H1 (cell line): Measurements from ENCODE around the gene ABHD2. TPM values are rescaled to one million over a fixed set of nuclear protein-coding genes. Genes with fewer than 3 reads are reported as not detected.

Source experiments
- CTCF ChIA-PET: fragments of 300-600 bp; sonication (Branson Sonifier 250); formaldehyde crosslinking; loops from one replicate; lab custom pipeline; 2021; ENCODE audit not compliant: partially characterized antibody; lab: Charles Lee
- POLR2A ChIA-PET: fragments of 300-600 bp; sonication (Branson Sonifier 250); formaldehyde crosslinking; loops from one replicate; lab custom pipeline; 2021; ENCODE audit warnings: inconsistent platforms; ENCODE audit not compliant: partially characterized antibody; lab: Charles Lee
- DNase-seq, 2 experiments: peaks; one replicate each; pipeline versions ENCODE4 v3.0.0 to v3.0.0-alpha.2; 2010 to 2022; ENCODE audit warnings: low spot score in 2 of 2, low read depth in 1 of 2, mixed read lengths in 1 of 2
- FAIRE-seq: peaks from 2 replicates; lab custom pipeline; 2011; peaks lifted over from hg19 to GRCh38; lab: Jason Lieb, UNC
- H2AFZ ChIP-seq: 2 replicates; pipeline ENCODE4 v1.8.1; 2012; ENCODE audit warnings: low read length, inconsistent platforms
- H2AK5ac ChIP-seq: 2 replicates; pipeline ENCODE4 v1.6.1; 2013; ENCODE audit warnings: low read depth, low read length
- H2BK120ac ChIP-seq: replicated peaks from 2 replicates; pipeline ENCODE3; 2013; ENCODE audit warnings: low read depth, low read length, inconsistent platforms
- H2BK12ac ChIP-seq: 2 replicates; pipeline ENCODE4 v1.6.1; 2013; ENCODE audit warnings: low read depth, low read length
- H2BK15ac ChIP-seq: 2 replicates; pipeline ENCODE4 v1.6.1; 2013; ENCODE audit warnings: low read length
- H2BK20ac ChIP-seq: 2 replicates; pipeline ENCODE4 v1.6.1; 2013; ENCODE audit warnings: low read length
- H2BK5ac ChIP-seq: 2 replicates; pipeline ENCODE4 v1.6.1; 2013; ENCODE audit warnings: low read depth, low read length
- H3K14ac ChIP-seq: 2 replicates; pipeline ENCODE4 v1.6.1; 2013; ENCODE audit warnings: inconsistent platforms; ENCODE audit not compliant: insufficient read length
- H3K18ac ChIP-seq: 2 replicates; pipeline ENCODE4 v1.6.1; 2013; ENCODE audit warnings: low read length; ENCODE audit errors: extremely low read depth
- H3K23ac ChIP-seq: 2 replicates; pipeline ENCODE4 v1.6.1; 2013; ENCODE audit warnings: inconsistent platforms; ENCODE audit not compliant: insufficient read length
- H3K23me2 ChIP-seq: 2 replicates; pipeline ENCODE4 v1.6.1; 2013; ENCODE audit warnings: low read depth, low read length
- H3K27ac ChIP-seq: 2 replicates; pipeline ENCODE4 v1.6.1; 2011; ENCODE audit warnings: low read depth, low read length, inconsistent platforms
- H3K27me3 ChIP-seq, 4 experiments: replicated peaks in 1 of 4; 1 replicate in 1 of 4; 2 replicates in 3 of 4; pipeline versions ENCODE4 v1.6.1 to v1.8.1; 2011 to 2013; ENCODE audit warnings: low read length in 3 of 4, mild to moderate bottlenecking in 3 of 4, inconsistent platforms in 2 of 4, mixed read lengths in 2 of 4, moderate library complexity in 1 of 4; ENCODE audit not compliant: control insufficient read depth in 3 of 4, insufficient read depth in 3 of 4; ENCODE audit errors: extremely low read depth in 1 of 4
- H3K36me3 ChIP-seq, 4 experiments: 2 replicates each; pipeline versions ENCODE4 v1.6.1 to v1.8.1; 2011 to 2013; ENCODE audit warnings: mild to moderate bottlenecking in 4 of 4, low read length in 3 of 4, moderate library complexity in 2 of 4, control low read depth in 1 of 4, inconsistent platforms in 1 of 4; ENCODE audit not compliant: insufficient read depth in 4 of 4, control insufficient read depth in 2 of 4
- H3K4ac ChIP-seq: replicated peaks from 2 replicates; pipeline ENCODE3; 2013; ENCODE audit warnings: low read length, low read depth, mixed read lengths, inconsistent platforms; ENCODE audit not compliant: insufficient read length
- H3K4me1 ChIP-seq, 4 experiments: replicated peaks in 1 of 4; 1 replicate in 1 of 4; 2 replicates in 3 of 4; pipeline versions ENCODE4 v1.6.1 to v1.8.1; 2011 to 2013; ENCODE audit warnings: low read length in 3 of 4, inconsistent platforms in 2 of 4, mixed read lengths in 1 of 4; ENCODE audit not compliant: insufficient read depth in 4 of 4, control insufficient read depth in 3 of 4
- H3K4me2 ChIP-seq, 2 experiments: 2 replicates each; pipeline versions ENCODE4 v1.6.1 to v1.8.1; 2011 to 2013; ENCODE audit warnings: low read depth in 2 of 2, low read length in 2 of 2, control low read depth in 1 of 2, inconsistent platforms in 1 of 2, mild to moderate bottlenecking in 1 of 2; ENCODE audit not compliant: insufficient read depth in 1 of 2
- H3K4me3 ChIP-seq, 4 experiments: fragments of 200-600, 300-600 bp in 1 of 4; sonication (generic), shearing (Covaris generic), sonication (Bioruptor Twin) in 1 of 4; 2 replicates each; pipeline versions ENCODE4 v1.5.1 to v1.8.1; 2011 to 2016; ENCODE audit warnings: low read length in 4 of 4, low read depth in 3 of 4, control low read depth in 2 of 4, inconsistent platforms in 2 of 4, mild to moderate bottlenecking in 2 of 4, mixed read lengths in 1 of 4, moderate library complexity in 1 of 4; ENCODE audit not compliant: insufficient read depth in 2 of 4; ENCODE audit errors: extremely low read depth in 1 of 4
- H3K56ac ChIP-seq: replicated peaks from 2 replicates; pipeline ENCODE3; 2013; ENCODE audit warnings: low read depth, mild to moderate bottlenecking, mixed read lengths, low read length, inconsistent platforms; ENCODE audit not compliant: insufficient read length
- H3K79me1 ChIP-seq: 2 replicates; pipeline ENCODE4 v1.6.1; 2013; ENCODE audit warnings: low read depth, low read length, control low read depth
- H3K79me2 ChIP-seq, 2 experiments: 2 replicates each; pipeline versions ENCODE4 v1.6.1 to v1.8.1; 2012 to 2013; ENCODE audit warnings: low read length in 2 of 2, mild to moderate bottlenecking in 2 of 2, inconsistent platforms in 1 of 2; ENCODE audit not compliant: insufficient read depth in 2 of 2, control insufficient read depth in 1 of 2
- H3K9ac ChIP-seq, 4 experiments: replicated peaks in 1 of 4; 1 replicate in 1 of 4; 2 replicates in 3 of 4; pipeline versions ENCODE4 v1.6.1 to v1.8.1; 2011 to 2013; ENCODE audit warnings: low read depth in 3 of 4, low read length in 3 of 4, control low read depth in 2 of 4, mild to moderate bottlenecking in 2 of 4, moderate library complexity in 2 of 4, inconsistent platforms in 1 of 4; ENCODE audit errors: extremely low read depth in 1 of 4
- H3K9me3 ChIP-seq, 2 experiments: 2 replicates each; pipeline versions ENCODE4 v1.6.1 to v1.8.1; 2012 to 2013; ENCODE audit warnings: mild to moderate bottlenecking in 2 of 2, moderate library complexity in 2 of 2, control low read depth in 1 of 2, inconsistent platforms in 1 of 2, low read depth in 1 of 2, low read length in 1 of 2, mixed read lengths in 1 of 2; ENCODE audit not compliant: insufficient read depth in 2 of 2
- H4K20me1 ChIP-seq, 2 experiments: replicated peaks in 1 of 2; 2 replicates each; pipeline versions ENCODE3 to v1.8.1; 2011 to 2013; ENCODE audit warnings: inconsistent platforms in 2 of 2, low read length in 2 of 2, mild to moderate bottlenecking in 1 of 2; ENCODE audit not compliant: insufficient read depth in 2 of 2, control insufficient read depth in 1 of 2
- H4K5ac ChIP-seq: 2 replicates; pipeline ENCODE4 v1.6.1; 2013; ENCODE audit warnings: low read length, low read depth, mixed read lengths, inconsistent platforms; ENCODE audit not compliant: insufficient read length
- H4K8ac ChIP-seq: 2 replicates; pipeline ENCODE4 v1.8.0; 2013; ENCODE audit warnings: mild to moderate bottlenecking, moderate library complexity, low read length, inconsistent platforms; ENCODE audit not compliant: insufficient read depth; ENCODE audit errors: extremely low read depth
- H4K91ac ChIP-seq: replicated peaks from 2 replicates; pipeline ENCODE3; 2013; ENCODE audit warnings: low read length, mixed read lengths, inconsistent platforms; ENCODE audit not compliant: insufficient read length
- CBX8 ChIP-seq: fragments of 300-800, 300-1000 bp; sonication (generic); IDR thresholded peaks from 2 replicates; pipeline ENCODE4 v1.7.1; 2016; ENCODE audit warnings: low read depth, low read length, borderline replicate concordance
- CREB1 ChIP-seq: IDR thresholded peaks from 2 replicates; pipeline ENCODE4 v1.6.1; 2012; ENCODE audit warnings: inconsistent platforms
- EP300 ChIP-seq, 2 experiments: IDR thresholded peaks; 1 replicate in 1 of 2; 2 replicates in 1 of 2; pipeline ENCODE4 v1.6.1; 2011 to 2012; ENCODE audit warnings: low read depth in 2 of 2, low read length in 2 of 2, mild to moderate bottlenecking in 2 of 2, borderline replicate concordance in 1 of 2, inconsistent platforms in 1 of 2, moderate library complexity in 1 of 2
- EZH2 ChIP-seq: fragments of 200-600 bp; sonication (generic); IDR thresholded peaks from 2 replicates; pipeline ENCODE4 v1.7.1; 2012; ENCODE audit warnings: low read depth, mild to moderate bottlenecking, moderate library complexity, low read length, inconsistent platforms; ENCODE audit not compliant: severe bottlenecking
- JUN ChIP-seq: IDR thresholded peaks from 2 replicates; pipeline ENCODE4 v1.6.1; 2011; ENCODE audit warnings: low read depth, mild to moderate bottlenecking, improper control_type of control experiment, low read length
- PHF8 ChIP-seq: fragments of 200-600 bp; sonication (generic); conservative IDR thresholded peaks from 2 replicates; pipeline ENCODE4 v1.7.1; 2012; ENCODE audit warnings: low read depth, mild to moderate bottlenecking, inconsistent platforms, low read length, moderate library complexity
- WGBS, 2 experiments: shearing (Covaris generic) in 1 of 2; methylation state at CpG; one replicate each; pipeline versions ENCODE4 v1.1.6 to v1.1.7; 2013 to 2015; ENCODE audit warnings: low lambda C conversion rate in 2 of 2, mixed read lengths in 2 of 2, inconsistent platforms in 1 of 2, low coverage in 1 of 2, missing lambda C conversion rate in 1 of 2; ENCODE audit not compliant: insufficient replicate concordance in 2 of 2, insufficient coverage in 1 of 2, insufficient read length in 1 of 2; ENCODE audit errors: extremely low coverage in 1 of 2, missing lambda C conversion rate in 1 of 2; 5-methylcytosine and 5-hydroxymethylcytosine counted together
- polyA plus RNA-seq, 7 experiments: library from polyadenylated mRNA; depleted of rRNA in 3 of 7; stranded (reverse) in 5 of 7; unstranded in 2 of 7; fragments of >200 nt in 5 of 7; fragments of 200-250 nt in 2 of 7; gene quantifications; 1 replicate in 5 of 7; 2 replicates in 1 of 7; 4 replicates in 1 of 7; pipeline versions ENCODE4 v1.2.1 to v1.2.3, GENCODE V29; 2011 to 2013; ENCODE audit warnings: missing spikeins in 2 of 7, mixed read lengths in 2 of 7
- total RNA-seq: library from RNA; stranded (reverse); fragmentation: NEBNext Ultra II Directional; extraction: Animal tissue kit (Norgen Biotek cat#: 25700); gene quantifications from 2 replicates; pipeline ENCODE4 v1.2.1, GENCODE V29; 2021

Gene ABHD2
- total and polyA plus RNA-seq, 2 of the 8 experiments (the other 6 are each of a cell fraction or from before 2014, with no cell fraction given) = 9.1 to 23.7 TPM

DNA sequence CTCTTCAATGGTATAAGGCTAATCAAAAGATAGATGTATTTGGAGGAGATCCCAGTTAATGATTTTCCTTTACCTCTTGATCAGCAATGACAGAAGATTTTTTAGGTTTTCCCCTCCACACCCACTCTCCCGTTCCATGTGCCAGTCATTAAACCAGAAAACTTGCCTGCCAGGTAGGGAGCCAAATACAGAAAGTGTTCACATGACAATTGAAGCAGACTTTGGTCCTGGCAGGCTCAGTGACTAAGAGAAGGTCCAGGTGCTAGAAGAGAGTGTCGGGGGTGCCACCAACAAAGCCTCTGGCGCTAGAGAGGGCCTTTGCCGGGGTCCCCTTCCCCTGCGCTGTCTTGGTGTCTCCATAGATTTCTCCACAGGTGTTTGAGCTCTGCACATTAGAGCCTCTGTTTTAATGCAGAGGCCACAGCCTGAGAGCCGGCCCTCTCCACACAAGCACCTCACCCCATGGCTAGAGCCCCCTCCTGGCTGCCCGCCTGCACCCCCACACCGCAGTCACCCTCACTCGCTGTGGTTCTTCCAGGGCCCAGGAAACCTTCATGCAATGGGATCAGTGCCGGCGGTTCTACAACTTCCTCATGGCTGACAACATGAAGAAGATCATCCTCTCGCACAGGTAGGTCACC, 96.8 kb downstream of the ABHD2 start:
- Histone ChIP-seq H2BK20ac (no peak overlapping the region), H3K23me2 (no peaks in the 10 kb centered on the region), H2BK12ac (no peak overlapping the region), H4K5ac (no peak overlapping the region), H3K4me2 (no peak overlapping the region), H2BK5ac (no peak overlapping the region), H4K91ac (no peak overlapping the region), H2AFZ (no peak overlapping the region), H3K18ac (no peak overlapping the region), H2BK120ac (no peak overlapping the region), H3K36me3 (peaks cover 0 to 2% (median 1%) of the 10 kb centered on the region in 4 experiments; a peak in 1 of 8 replicates), H3K9ac (no peak overlapping the region), H3K27me3 (no peaks in the 10 kb centered on the region), H3K23ac (no peak overlapping the region), H3K4me3 (no peak overlapping the region), H2AK5ac (no peak overlapping the region), H3K27ac (no peak overlapping the region), H3K14ac (no peak overlapping the region), H4K8ac (no peak overlapping the region), H2BK15ac (no peak overlapping the region), H4K20me1 (no peaks in the 10 kb centered on the region), H3K56ac (no peak overlapping the region), H3K79me1 (no peaks in the 10 kb centered on the region; the same call in 1 of the 2 replicates), H3K4ac (no peak overlapping the region), H3K79me2 (no peaks in the 10 kb centered on the region), H3K9me3 (no peaks in the 10 kb centered on the region), H3K4me1 (no peaks in the 10 kb centered on the region; a peak in 1 of 7 replicates)
- no peak for DNase-seq
- ChIA-PET POLR2A (no interaction called here), CTCF (interaction anchor here (0.8 to 3.7 kb wide), 5 partner anchors 8 to 127 kb away, joined by 3 to 19 read pairs (median 7); no protein-coding TSS in a partner anchor)
- no peak for FAIRE-seq
- TF ChIP-seq JUN = no peak
- TF ChIP-seq CREB1 = no peak
- TF ChIP-seq CBX8 = no peak
- TF ChIP-seq EP300 (IDR thresholded peaks at IDR 0.05; ENCODE audit: borderline replicate concordance in 1 of 2, low read depth in 2 of 2, low read length in 2 of 2) = no peak
- TF ChIP-seq EZH2 = no peak
- no peak for TF ChIP-seq PHF8
- WGBS, 2 experiments = 89% methylated on average over 11 of the region's 12 CpGs; no CpG with 5 or more reads in 1 of the 2 experiments
